Measurements from ENCODE around the gene MB.

GRCh38 chr22:35608088-35608487 is 9.0 kb downstream of the MB start:
- TF ChIP-seq CTCF (IDR thresholded peaks at IDR 0.05), result no peak
- no peak for TF ChIP-seq ZFX (IDR thresholded peaks at IDR 0.05; ENCODE audit: borderline replicate concordance)
